NCI-H510A treated with DMSO at 0.1 percent for 48 hours (cell line): ENCODE measurements around the gene EPAS1.

Source experiments
- DNase-seq: peaks from one replicate; lab custom pipeline; 2025; lab: John Stamatoyannopoulos, UW

Gene EPAS1

GRCh38 chr2:46300406-46300832 is 3.2 kb downstream of the EPAS1 start:
- DNase-seq, result no peak

- DNase-seq, result no peak
These were observed 4.9 kb downstream of the EPAS1 start for GRCh38 chr2:46302005-46302695.

GRCh38 chr2:46303233-46303632 is 6.0 kb downstream of the EPAS1 start:
- no peak for DNase-seq

GRCh38 chr2:46303822-46304221 is 6.6 kb downstream of the EPAS1 start:
- DNase-seq, result no peak

GRCh38 chr2:46304635-46305034 is 7.4 kb downstream of the EPAS1 start:
- no peak for DNase-seq

GRCh38 chr2:46305187-46305586 is 8.0 kb downstream of the EPAS1 start:
- no peak for DNase-seq

GRCh38 chr2:46305767-46306166 is 8.6 kb downstream of the EPAS1 start:
- DNase-seq, result no peak

GRCh38 chr2:46306330-46306751 is 9.1 kb downstream of the EPAS1 start:
- peak; percentile 97 for DNase-seq

- peak; percentile 49 for DNase-seq
These were observed 9.9 kb downstream of the EPAS1 start for GRCh38 chr2:46306988-46307655.

GRCh38 chr2:46308081-46308480 is 10.9 kb downstream of the EPAS1 start:
- no peak for DNase-seq

GRCh38 chr2:46308629-46309028 is 11.4 kb downstream of the EPAS1 start:
- no peak for DNase-seq

GRCh38 chr2:46309052-46309953 is 12.1 kb downstream of the EPAS1 start:
- DNase-seq, result no peak

GRCh38 chr2:46310446-46310845 is 13.2 kb downstream of the EPAS1 start:
- DNase-seq, result no peak

GRCh38 chr2:46311651-46312223 is 14.5 kb downstream of the EPAS1 start:
- DNase-seq, result no peak

GRCh38 chr2:46313063-46313462 is 15.9 kb downstream of the EPAS1 start:
- no peak for DNase-seq

- no peak for DNase-seq
These were observed 17.0 kb downstream of the EPAS1 start for GRCh38 chr2:46314065-46314835.

- DNase-seq, result peak; percentile 27
These were observed 18.1 kb downstream of the EPAS1 start for GRCh38 chr2:46315103-46315890.

- DNase-seq, result no peak
These were observed 19.9 kb downstream of the EPAS1 start for GRCh38 chr2:46317094-46317486.

- peak; percentile 50 for DNase-seq
These were observed 21.6 kb downstream of the EPAS1 start for GRCh38 chr2:46318579-46319460.

GRCh38 chr2:46319711-46320110 is 22.5 kb downstream of the EPAS1 start:
- no peak for DNase-seq
